Right renal cortex interstitium (tissue), 3 donors: Measurements from ENCODE around the gene EGFL7. TPM values are rescaled to one million over a fixed set of nuclear protein-coding genes. Genes with fewer than 3 reads are reported as not detected.

Source experiments
- DNase-seq, 3 donors: peaks; one replicate each; pipeline ENCODE4 v3.0.0-alpha.2; 2013; ENCODE audit warnings: low read depth in 3 of 3, low spot score in 2 of 3
- polyA plus RNA-seq, 3 donors: library from polyadenylated mRNA; unstranded; fragments of 120-200 nt; gene quantifications; one replicate each; pipeline ENCODE4 v1.2.1, GENCODE V29; 2013; ENCODE audit not compliant: insufficient read length in 3 of 3

Gene EGFL7
- polyA plus RNA-seq, 3 donors, result 42.9 to 51.6 (median 48.2) TPM

DNA sequence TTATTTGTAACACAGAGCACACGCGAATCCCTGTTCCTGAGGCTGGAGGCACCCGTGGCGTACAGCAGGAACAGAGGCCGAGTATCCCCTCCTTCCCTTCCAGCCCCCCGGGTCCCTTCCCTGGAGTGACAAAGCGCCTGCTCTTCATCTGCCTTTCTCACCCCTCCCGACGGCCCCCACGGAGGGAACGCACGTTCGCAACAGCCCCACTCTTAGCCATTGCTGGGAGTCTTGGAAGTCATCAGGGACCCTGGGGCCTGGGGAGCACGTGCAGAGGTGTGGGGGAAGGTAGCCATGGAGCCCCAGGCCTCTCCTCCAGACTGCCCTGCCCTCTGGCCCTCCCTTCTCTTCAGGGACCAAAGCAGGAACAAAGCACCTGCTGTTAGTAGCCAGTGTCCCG is 22.1 kb downstream of the EGFL7 start:
- no peak for DNase-seq

DNA sequence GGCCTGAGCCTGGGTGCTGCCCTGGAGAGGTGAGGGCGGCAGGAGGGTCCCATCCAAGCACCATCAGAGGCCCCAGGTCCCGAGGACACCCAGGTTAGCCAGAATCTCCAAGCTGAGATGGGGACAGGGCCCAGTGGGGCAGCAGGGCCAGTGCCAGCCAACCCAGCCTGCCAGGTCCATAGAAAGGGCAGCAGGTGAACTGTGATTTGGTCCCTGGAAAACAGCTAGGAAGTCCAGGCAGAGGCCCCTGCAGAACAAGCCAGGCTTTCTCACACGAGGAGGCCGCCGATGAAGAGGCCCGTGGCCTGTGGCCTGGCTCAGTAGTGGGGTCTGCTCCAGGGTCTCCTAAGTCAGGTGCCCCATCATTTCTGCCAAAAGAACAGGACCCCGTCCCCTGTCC is 22.5 kb downstream of the EGFL7 start:
- DNase-seq, result no peak

DNA sequence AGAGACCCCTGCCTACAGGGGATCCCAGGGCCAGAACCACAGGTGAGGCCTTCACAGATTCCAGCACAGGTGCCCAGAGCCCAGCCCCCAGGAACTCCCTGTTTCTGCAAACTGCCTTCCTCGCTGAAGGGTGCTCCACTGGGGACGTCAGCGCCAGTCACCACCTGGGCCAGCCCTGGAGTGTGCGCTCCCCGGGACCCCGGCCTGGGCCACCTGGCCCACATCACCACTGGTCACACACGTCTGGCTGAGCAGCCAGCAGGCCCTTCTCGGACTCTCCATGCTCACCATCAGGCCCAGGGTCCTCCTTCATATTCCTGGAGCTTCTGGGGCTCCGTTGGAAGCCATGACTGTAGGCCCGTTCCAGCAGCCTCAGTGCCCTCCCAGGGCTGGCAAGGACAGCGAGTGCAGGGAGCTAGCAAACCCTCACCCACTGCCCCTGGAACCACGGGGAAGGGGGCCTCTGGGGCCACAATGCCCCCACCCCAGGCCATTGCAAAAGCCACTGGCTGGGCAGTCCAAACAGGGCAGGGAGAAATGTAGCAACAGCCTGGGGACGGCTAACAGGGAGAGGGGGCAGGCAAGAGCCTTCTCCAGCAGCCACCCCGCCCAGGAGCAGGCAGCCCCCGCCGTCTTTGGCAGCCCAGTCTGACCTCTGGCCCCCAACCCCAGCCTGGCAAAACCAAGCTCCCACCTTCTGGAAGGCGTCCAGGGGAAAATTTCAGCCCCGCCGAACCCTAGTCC is 23.2 kb downstream of the EGFL7 start:
- no peak for DNase-seq

DNA sequence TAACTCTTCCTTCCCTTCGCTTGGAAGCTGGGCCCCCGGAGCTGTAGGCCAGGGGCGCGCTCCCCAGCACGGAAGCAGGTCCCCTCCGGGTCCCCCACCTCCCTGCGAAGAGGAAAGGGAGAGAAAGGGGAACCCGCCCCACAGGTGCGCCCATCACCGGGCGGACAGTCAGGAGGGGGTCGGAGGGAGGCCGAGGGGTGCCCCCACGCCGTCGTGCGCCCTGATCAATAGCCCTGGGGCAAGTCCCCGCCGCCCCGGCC is 23.7 kb downstream of the EGFL7 start:
- no peak for DNase-seq

DNA sequence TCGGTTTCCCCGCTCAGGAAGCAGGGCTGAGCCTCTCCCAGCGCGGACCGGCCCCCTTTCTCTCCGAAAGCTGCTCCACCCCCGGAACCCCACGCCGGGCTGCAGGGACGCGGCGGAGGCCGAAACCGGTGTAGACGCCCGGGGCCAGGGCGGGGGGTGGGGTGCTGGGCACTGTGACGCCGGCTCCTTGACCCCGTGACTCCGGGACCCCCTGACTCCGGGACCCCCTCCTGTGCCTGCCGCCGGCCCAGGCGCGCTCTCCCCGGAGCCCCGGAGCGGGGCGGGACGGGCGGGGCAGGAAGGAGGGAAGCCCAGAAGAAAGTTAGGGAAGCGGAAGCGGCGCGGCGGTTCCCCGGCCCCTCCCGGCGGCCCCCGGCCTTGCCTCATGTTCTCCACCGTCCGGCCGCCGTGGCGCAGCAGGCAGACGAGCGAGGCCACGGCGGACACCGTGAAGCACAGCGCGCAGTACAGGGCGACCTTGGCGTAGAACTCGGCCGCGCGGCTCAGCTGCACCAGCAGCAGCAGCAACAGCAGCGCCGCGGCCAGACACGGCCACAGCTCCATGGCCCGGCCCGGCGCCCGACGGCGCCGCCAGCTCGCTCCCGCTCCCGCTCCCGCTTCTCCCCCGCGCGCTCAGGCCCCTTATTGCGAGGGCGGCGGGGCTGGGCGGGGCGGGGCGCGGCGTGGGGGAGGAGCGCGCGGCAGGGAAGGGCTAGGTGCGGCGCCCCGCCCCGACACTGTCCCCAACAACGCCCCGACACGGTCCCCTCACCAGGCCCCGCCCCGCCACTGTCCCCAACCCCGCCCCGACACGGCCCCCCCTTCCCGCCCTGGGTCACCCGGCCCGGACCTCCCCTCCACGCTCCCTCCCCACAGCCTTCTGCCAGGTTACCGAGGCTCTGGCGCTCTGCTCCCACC is 24.3 kb downstream of the EGFL7 start, which contains the start of gene AGPAT2:
Gene AGPAT2, minus strand, starts transcription at position 664 of the 918 bp plus-strand sequence. Its CDS starts 100 bp downstream, at position 564.
- DNase-seq, result no peak

DNA sequence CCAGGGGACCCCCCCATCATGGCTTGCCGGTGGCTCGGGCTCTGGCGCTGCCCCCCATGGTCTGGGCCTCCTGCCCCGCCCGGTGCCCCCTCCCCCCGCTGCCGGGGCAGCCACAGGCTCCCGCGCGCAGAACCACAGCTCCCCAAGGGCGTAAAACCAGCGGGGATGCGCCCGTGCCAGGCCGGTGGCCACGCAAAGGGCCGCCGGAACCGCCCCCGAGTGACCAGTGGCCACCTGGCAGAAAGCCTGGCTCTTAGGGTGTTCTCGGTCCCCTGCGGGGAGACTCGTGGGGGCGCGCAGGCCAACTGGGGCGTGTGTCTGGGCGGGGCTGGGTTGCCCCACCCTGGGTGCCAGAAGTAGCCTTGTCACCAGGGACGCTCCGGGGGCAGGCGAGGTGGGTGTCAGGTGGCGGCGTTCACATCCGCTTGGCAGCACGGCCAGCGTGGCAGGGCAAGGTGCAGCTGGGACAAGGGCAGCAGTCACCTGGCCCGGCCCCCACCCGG is 25.1 kb downstream of the EGFL7 start:
- no peak for DNase-seq

DNA sequence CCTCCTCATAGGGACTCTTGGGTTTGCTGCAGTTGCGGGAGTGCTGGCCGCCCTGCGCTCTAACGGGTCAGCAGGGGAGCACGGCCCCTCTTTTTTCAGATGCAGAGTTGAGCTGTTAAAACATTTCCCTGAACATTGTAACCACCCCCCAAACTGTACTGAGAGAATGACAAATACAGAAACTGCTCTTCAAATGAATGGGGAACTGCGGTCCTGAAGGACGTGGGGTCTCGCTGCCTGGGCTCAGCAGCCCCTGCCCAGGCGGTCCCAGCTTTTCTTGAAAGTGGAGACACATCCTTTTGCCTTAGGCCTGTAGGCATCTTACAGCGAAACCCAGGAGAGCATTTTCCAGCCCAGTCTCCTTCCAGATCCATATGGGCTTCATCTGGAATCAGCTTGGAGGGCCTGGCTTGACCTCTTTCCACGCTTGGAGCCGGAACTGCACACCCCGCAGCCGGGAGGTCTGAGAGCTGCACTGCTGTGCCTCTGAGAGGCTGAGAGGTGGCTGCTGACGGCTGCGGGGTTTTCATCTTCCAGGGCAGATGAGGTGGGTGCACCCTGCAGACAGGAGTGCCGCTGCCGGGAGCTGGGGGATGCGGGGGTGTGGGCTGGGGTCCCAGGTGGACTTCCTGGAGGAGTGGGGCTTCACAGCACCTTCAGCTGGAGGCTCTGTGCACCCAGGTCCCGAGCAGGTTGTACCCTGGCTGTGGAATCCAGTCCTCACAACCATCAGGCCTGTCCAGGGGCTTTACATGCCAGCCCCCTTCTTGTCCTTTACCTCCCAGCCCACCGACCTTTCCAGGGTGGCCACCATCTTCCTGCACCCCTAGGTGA is 25.8 kb downstream of the EGFL7 start:
- DNase-seq, result no peak

DNA sequence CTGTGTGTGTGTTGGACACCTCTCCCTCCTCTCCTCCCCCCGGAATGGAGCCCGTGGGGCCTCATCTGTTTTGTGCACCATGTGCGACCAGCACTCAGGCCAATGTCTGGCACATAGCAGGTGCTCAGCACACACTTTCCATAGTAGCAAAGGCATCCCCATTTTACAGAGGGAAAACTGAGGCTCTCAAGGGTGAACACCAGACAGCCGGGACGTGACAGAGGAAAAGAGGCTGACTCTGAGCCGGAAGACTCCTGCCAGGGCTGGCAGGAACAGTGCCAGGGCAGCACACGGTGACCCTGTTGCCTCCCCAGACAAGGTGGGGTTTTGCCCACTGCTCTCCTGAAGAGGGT is 26.4 kb downstream of the EGFL7 start:
- no peak for DNase-seq

DNA sequence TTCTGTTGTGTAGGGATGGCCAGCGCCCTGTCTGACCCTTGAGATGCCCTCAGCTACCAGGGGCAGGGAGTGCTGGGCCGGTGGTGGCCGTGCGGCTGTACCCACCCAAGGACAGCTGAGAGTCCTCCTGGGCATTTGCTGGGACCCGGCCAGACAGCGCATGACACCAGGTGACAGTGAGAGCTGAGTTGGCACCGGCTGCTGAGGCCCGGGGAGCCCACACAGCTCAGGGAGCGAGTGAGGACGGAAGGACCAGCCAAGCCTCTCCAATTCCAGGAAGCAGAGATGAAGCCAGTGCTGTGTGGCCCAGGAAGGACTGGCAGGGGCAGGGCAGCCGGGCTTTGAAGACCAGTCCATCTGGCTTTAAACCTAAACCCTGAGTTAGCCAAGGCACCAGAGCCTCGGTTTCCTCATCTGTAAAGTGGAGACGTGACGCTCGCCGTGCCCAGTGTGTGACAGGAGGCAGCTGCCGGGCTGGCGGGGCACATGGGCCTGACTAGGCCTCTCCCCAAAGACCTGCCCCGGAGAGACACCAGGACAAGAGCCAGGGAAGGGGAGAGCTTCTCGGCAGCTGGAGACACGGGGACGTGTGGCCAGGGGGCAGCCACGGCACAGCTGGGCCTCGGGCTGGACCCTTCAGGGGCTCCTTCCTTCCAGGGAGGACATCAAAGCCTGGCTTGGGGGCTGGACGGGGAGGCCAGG is 27.5 kb downstream of the EGFL7 start:
- no peak for DNase-seq

DNA sequence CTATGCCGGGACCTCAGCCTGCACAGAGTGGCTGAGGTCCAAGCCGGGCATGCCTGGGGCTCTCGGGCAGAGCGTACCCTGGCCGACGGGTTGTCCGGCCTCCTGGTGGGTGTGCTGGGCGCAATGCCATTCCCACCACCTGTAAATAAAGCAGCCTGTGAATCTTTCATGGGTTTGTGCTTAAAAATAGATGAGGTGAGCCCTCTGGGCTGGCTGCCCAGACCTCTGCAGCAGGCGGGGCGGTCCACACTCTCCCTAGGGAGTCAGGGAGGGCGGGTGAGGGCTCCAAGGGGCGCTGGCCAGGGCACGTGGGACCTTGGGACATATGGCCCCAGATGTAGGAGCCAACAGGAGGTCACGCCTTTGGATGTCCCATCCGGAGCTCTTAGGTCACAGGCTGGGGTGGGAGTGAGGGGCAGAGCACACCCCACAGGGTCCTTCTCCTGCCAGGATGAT is 28.1 kb downstream of the EGFL7 start:
- no peak for DNase-seq

DNA sequence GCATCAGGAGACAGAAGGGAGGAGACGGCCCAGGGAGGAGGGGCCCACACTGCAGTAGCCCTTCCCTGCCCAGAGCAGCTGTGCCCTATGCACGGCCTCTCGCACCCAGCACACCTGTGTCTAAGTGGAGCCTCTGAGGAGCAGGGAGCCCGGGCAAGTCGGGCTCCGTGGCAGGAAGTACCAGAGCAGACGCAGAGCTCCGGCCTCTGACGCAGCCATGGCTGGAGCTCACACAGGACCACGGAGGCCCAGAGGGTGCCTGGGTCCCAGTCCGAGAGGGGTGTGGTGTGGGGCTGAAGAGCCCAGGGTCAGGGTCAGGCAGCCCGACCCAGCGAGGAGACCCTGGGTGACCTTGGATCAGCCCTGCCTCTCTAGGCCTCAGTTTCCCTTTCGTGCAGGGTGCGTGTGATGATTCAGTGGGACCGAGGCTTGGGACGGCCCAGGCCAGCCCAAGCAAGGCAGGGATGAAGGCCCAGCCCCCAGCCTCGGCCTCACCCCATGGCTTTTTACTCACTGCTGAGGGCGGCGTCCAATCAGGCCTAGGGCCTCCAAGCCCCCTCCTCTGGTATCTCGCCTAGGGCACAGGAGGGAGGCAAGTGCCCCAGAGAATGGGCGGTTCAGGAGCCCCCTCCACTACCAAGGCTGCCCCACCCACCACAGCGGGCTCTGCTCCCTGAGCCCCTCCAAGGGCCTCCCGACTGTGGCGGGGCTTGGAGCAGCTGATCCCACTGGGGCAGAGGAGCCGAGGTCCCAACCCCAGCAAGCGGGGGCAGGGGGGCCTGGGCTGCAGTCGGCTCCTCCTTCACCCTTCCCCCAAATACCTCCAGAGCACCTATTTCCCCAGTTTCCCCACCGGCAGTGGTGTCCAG is 28.8 kb downstream of the EGFL7 start:
- DNase-seq, result no peak

DNA sequence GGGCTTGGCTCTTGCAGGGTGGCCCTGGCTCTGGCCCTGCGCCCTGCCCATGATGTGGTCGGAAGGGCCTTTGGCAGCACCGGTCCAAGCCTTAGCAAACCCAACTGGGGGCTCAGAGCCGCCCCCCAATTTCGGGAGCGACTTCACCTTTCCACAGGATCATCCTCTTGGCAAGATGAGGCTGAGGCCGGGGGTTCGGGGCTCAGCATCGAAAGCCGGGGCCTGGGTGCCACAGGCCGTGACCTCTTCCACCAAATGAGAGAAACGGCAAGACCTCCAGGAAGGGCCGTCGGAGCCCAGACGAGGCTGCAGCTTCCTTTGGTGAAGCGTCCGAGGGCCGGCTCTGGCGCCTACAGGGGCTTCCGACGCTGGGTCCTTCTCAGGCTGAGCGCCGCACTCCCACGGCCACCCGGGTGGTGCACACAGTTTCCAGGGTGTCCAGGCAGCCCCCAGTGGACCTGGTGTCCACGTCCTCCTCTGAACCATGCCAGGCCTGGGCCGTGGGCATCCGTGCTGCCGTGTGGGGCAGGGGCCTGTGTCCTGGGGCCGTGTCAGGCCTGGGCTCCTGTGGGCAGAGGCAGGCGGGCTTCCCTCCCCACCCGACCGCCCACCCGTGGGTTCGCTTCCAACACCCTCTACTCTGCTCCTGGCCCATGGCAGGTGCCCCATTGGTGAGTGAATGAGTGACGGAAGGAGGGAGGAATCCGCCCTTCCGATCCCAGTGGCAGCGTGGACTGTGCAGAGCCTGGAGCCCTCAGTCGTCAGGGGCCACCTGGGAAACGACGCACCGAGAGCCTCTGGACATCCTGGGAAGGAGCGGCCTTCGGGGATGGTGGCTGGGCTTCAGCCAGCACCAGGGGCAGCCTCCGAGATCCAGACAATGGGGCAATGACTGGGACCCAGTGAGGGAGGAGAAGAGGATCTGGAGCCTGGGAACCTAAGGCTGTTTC is 29.7 kb downstream of the EGFL7 start:
- DNase-seq, result no peak

DNA sequence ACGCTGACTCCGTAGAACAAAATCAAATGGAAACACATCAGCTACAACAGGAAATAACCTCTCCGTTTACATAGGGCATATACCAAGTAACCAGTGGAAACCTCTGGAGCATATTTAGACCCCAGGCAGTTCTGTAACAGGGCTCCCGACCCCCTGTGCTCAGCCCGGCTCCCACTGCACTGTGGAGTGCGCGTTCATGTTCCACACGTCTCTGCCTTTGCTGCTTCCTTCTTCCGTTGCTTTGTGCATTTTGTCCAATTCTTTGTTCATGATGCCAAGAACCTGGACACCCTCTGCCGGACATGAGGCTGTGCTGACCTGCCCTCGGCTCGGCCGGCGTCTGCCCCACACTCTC is 30.4 kb downstream of the EGFL7 start:
- no peak for DNase-seq

DNA sequence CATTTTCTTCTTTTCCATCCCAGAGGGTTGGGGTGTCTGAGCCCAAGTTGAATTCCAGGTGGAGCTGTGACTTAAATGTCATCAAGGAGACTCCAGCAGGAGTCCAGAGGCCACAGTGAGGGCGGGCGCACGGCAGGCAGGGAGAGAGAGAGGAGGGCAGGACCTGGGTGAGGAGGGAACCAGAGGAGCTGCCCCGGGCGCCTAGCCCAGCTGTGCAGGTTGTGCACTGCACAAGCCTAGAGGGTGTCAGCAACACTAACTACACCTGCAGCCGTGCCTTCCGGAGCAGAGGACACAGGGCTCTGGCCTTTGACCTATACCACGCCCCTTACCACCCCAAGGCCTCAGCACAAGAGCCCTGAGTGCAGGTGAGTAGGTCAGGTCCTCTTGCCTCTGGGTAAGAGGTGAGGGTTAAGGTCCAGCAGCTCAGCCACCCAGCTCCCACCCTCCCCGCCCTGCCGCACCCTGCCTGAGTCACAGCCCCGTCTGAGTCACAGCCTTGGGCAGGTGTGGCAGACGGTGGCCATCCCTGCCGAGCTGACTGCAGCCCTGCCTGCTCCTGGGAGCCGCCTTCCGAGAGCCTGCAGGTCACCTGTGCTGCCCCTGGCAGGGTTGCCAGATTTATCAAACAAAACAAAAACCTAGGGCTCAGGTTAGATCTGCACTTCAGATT is 30.9 kb downstream of the EGFL7 start:
- no peak for DNase-seq

DNA sequence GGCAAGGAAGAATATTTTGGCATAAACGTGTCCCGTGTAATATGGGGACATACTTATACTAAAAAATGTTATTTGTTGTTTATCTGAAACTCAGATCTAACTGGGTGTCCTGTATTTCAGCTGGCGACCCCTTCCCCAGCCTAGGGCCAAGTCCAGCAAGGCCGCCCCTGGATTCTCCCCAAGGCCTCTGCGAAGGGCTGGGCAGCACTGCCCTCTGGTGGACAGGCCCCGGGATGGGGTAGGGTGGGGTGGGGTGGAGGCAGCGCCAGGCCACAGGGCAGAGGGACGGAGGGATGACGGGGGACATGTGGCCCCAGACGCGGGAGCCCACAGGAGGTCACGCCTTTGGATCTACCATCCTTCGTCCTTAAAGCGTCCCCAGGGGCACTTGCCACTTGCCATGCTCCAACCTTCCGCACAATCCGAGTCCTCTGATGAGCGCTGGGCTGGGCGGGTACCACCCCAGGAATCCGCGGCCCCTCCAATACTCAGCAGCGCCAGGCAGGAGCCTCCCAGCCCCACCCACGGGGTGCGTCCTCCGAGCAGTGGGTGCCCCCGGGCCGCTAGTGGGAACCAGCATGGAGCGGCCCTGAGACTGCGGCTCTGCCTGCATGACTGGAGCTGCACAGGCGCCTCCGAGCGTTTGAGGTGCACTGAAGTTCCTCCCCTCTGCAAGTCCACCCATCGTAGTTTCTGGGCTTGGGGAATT is 31.6 kb downstream of the EGFL7 start:
- DNase-seq, result no peak

DNA sequence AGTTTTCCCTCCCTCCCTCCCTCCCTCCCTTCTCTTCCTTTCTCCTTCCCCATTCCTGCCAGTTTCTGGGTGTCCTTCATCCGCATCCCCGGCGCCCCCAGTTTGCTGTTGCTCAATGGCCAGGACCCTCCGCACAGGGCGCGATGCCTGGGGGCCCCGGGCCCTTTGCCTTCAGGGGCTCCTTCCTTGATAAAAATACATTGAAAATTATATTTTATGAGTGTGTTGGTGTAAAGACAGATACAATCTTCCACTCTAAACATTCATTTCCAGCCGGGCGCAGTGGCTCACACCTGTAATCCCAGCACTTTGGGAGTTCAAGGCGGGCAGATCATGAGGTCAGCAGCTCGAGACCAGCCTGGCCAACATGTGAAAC is 32.1 kb downstream of the EGFL7 start:
- DNase-seq, result no peak

DNA sequence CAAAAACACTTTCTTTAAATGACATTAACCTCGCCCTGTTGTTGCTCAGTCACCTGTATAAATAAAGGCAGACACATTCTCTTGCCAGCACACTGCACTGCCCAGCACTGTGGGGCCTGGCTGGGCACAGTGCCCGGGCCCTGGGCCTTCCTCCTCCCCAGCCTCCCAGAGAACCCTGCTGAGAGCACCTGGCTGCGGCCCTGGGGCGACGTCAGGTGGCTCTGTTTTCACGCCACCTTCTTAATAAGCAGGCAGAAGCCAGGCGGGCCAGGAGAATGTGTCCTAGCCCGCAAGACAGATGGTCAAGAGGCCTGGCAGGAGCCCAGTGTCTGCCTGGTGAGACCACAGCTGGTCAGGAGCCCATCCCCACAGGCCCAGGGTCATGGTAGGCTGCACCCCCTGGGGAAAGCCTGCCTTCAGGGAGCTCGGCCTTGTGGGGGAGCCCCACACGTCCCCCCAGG is 32.7 kb downstream of the EGFL7 start:
- DNase-seq, result no peak
